Activated CD4-positive, alpha-beta memory T cell treated with anti-CD3 and anti-CD28 coated beads for 36 hours (primary cell): ENCODE data around the gene LRRC43. TPM values are rescaled to one million over a fixed set of nuclear protein-coding genes. Genes with fewer than 3 reads are reported as not detected.

Source experiments
- CTCF ChIA-PET: fragments of 350-600 bp; sonication (Branson Sonifier 250); formaldehyde crosslinking; loops from one replicate; lab custom pipeline; 2021; ENCODE audit warnings: antibody characterized with exemption, inconsistent platforms; lab: Charles Lee
- POLR2A ChIA-PET: fragments of 350-600 bp; sonication (Branson Sonifier 250); formaldehyde crosslinking; loops from one replicate; lab custom pipeline; 2021; ENCODE audit warnings: antibody characterized with exemption; lab: Charles Lee
- DNase-seq: peaks from one replicate; pipeline ENCODE4 v3.0.0-alpha.2; 2020
- H3K27ac Mint-ChIP-seq: one replicate; pipeline ENCODE4 v1.8.0; 2021; ENCODE audit warnings: mixed read lengths
- H3K27me3 Mint-ChIP-seq: one replicate; pipeline ENCODE4 v1.8.0; 2021; ENCODE audit warnings: mixed read lengths
- H3K36me3 Mint-ChIP-seq: one replicate; pipeline ENCODE4 v1.8.0; 2021; ENCODE audit warnings: mixed read lengths
- H3K4me1 Mint-ChIP-seq: one replicate; pipeline ENCODE4 v1.8.0; 2021; ENCODE audit warnings: low read depth, mixed read lengths
- H3K4me3 Mint-ChIP-seq: one replicate; pipeline ENCODE4 v1.8.0; 2021; ENCODE audit warnings: mild to moderate bottlenecking, mixed read lengths
- H3K9me3 Mint-ChIP-seq: one replicate; pipeline ENCODE4 v1.8.0; 2021; ENCODE audit warnings: mixed read lengths
- intact Hi-C: fragments of 100-400 bp; cut with micrococcal nuclease; formaldehyde crosslinking; loops from one replicate; pipeline ENCODE4 v1.15.1; 2023
- total RNA-seq, 2 experiments: library from RNA; stranded (reverse); gene quantifications; one replicate each; pipeline ENCODE4 v1.2.3, GENCODE V29; 2021

Gene LRRC43, protein sequence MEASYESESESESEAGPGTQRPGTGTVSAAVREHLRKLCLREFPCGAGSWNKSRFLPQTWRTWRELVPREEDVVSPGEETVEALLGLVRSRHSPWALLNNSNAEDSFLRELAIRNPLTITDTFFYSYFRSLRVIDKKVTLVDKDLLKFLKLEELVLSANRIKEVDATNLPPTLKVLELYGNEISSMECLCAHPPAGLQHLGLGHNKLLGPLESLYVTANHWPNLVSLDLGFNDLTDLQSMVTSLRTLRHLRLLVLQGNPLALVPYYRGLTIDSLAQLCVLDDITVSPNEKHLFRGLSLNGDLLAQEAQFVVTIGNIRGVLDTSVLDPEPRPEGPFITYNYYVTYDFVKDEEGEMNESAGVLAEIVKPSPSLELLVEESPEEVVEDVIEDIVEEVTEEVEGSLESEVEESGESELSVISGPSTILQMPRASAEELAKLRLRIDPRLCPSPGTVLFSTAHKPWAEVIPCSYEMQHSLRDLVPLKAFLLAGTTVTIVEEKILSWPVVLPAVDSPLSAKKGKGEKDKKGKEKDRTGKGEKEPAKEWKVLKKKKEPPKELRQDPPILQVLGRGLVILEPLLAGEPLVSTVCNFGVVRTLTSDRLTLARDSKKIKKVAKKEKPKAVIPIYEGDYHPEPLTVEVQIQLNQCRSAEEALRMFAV
- total RNA-seq: under 1 TPM; 0.41 to 0.76 TPM

DNA sequence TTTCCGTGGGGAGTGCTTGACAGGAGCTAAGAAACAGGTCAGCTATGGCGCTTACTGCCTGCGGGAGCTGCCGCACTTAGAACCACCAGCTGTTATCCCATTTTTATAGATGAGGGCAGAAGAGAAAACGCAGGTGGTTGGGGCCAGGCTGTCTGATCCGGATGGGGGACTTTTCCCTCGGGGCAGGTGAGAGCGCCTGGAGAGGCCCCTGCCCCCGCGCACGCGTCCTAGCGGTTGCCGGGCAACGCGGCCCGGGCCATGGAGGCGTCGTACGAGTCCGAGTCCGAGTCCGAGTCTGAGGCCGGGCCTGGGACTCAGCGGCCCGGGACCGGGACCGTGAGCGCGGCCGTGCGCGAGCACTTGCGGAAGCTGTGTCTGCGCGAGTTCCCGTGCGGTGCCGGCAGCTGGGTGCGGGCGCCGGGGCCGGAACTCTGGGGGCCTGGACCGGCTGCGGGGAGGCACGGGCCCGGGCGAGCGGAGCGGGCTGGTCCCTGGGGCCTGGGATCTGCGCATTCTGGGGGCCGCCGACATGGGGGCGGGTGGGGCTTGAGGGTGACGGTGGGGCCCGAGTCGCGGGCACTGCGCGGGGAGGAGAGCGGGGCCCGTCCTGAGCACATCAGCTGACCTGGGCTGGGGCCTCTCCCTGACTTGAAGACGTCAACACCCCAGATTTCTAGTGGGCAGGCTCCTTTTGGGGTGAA lies at the start of gene LRRC43:
TSS of gene LRRC43 (plus strand) at position 237 of the 701 bp plus-strand sequence. CDS start at position 259, 22 bp downstream.
- Mint-ChIP-seq H3K4me3 (peak within 1 kb of the TSS; percentile 71), H3K9me3 (no peaks in the 10 kb centered on the region), H3K36me3 (no peaks in the 10 kb centered on the region), H3K27ac (no peak within 1 kb of the TSS), H3K27me3 (peaks cover 12% of the 10 kb centered on the region), H3K4me1 (peaks cover 6% of the 10 kb centered on the region)
- POLR2A ChIA-PET: interaction anchor here (0.7 kb wide), 1 partner anchor 17 kb away, joined by 3 read pairs; no protein-coding TSS in a partner anchor
- intact Hi-C loops: no loop called here
- CTCF ChIA-PET: interaction anchor here (0.6 to 1.4 kb wide), 3 partner anchors 26 to 368 kb away, joined by 3 to 4 read pairs (median 3); no protein-coding TSS in a partner anchor
- DNase-seq: peak; percentile 44

DNA sequence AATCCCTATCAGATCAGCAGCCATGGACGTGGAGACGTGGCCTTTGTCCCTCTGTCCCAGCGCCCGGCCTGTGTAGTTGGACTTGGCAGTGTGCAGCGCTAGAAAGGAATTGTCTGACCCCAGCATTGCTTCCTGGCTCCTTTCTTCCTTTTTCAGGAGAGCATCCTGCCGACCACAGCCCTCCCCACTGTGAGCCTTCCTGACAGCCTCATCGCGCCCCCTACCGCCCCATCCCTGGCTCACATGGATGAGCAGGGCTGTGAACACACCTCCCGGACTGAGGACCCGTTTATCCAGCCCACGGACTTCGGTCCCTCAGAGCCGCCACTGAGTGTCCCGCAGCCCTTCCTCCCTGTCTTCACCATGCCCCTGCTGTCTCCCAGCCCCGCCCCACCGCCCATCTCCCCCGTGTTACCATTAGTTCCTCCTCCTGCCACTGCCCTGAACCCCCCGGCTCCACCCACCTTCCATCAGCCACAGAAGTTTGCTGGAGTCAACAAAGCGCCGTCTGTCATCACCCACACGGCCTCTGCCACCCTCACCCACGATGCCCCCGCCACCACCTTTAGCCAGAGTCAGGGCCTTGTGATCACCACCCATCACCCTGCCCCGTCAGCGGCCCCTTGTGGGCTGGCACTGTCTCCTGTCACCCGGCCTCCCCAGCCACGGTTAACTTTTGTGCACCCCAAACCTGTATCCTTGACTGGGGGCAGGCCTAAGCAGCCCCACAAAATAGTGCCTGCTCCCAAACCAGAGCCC lies 49.6 kb upstream of the LRRC43 start:
- Mint-ChIP-seq H3K9me3 (no peaks in the 10 kb centered on the region), H3K4me3 (no peak overlapping the region), H3K27me3 (no peaks in the 10 kb centered on the region), H3K27ac (no peak overlapping the region), H3K4me1 (no peaks in the 10 kb centered on the region), H3K36me3 (peaks cover 11% of the 10 kb centered on the region)
- intact Hi-C loops: loop anchor here (5.0 kb wide), 1 partner anchor 224 kb away; no protein-coding TSS in a partner anchor
- ChIA-PET CTCF (interaction anchor here (1.6 to 6.0 kb wide), 4 partner anchors 10 to 78 kb away, joined by 5 to 71 read pairs (median 17); no protein-coding TSS in a partner anchor), POLR2A (no interaction called here)
- no peak for DNase-seq

DNA sequence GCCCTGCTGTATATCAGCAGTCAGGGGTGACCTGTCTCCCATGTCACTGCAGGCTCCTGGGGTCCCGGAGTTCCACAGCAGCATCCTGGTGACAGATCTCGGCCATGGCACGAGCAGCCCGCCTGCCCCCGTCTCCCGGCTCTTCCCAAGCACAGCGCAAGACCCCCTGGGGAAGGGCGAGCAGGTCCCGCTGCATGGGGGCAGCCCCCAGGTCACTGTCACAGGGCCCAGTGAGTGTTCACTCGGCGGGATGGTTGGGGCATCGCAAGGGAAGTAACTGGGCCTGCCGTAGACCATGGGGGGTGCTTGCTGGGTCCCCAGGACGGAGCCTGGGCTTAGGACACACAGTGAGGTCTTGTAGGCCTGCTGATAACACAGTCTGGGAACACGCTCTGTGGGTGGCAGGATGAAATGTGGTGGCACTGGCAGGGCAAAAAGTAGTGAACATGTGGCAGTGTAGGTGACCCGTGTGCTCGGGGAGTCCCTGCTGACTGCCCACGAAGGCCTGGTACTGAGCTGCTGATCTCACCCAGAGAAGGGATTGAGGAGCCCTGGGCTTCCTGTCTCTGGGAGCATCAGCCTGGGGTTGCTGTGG lies 47.4 kb upstream of the LRRC43 start:
- no peak overlapping the region for H3K4me3 Mint-ChIP-seq
- H3K36me3 Mint-ChIP-seq: peaks cover 12% of the 10 kb centered on the region
- no peaks in the 10 kb centered on the region for H3K9me3 Mint-ChIP-seq
- no peak for DNase-seq
- intact Hi-C loops: no loop called here
- H3K27ac Mint-ChIP-seq: no peak overlapping the region
- H3K27me3 Mint-ChIP-seq: no peaks in the 10 kb centered on the region
- no peaks in the 10 kb centered on the region for H3K4me1 Mint-ChIP-seq
- ChIA-PET POLR2A (no interaction called here), CTCF (no interaction called here)

DNA sequence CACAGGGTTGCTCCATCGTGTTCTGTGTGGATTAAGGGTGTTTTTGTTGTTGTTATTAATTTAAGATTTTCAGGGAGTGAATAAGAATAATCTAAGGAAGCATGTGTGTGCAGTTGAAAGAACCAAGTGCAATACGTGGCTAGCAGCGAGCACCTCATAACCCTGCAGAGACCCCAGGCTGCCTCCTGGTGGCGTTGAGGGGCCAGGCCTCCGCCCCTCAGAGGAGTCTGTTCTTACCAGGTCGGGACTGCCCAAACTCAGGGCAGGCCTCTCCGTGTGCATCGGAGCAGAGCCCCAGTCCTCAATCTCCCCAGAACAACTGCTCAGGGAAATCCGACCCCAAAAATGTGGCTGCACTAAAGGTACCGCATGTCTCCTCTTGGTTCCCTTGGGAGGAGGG lies 45.7 kb upstream of the LRRC43 start:
- Mint-ChIP-seq H3K36me3 (peaks cover 12% of the 10 kb centered on the region), H3K27me3 (no peaks in the 10 kb centered on the region), H3K27ac (no peak overlapping the region), H3K4me3 (no peak overlapping the region), H3K4me1 (no peaks in the 10 kb centered on the region), H3K9me3 (no peaks in the 10 kb centered on the region)
- intact Hi-C loops: no loop called here
- DNase-seq: no peak
- CTCF ChIA-PET: no interaction called here
- POLR2A ChIA-PET: no interaction called here

DNA sequence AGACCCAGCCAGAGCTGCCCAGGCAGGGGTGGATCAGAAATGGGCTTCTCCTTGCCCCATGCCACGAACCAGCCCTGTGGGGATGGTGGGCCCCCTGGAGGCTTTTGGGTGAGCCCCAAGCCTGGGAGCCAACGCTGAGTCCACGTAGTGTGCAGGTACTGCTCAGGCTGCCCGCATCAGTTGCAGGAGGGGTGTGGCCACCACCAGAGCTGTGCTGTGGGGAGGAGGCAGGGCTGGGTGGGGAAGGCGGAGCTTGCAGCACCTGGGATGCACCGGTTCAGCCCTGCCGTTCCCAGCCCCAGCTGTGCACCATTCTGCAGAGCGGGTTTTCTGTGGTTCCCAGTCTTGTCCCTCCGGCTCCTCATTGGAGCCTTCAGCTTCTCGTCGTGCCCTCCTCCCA lies 45.2 kb upstream of the LRRC43 start:
- H3K9me3 Mint-ChIP-seq: no peaks in the 10 kb centered on the region
- POLR2A ChIA-PET: no interaction called here
- no peaks in the 10 kb centered on the region for H3K27me3 Mint-ChIP-seq
- CTCF ChIA-PET: interaction anchor here (1.2 to 1.3 kb wide), 2 partner anchors 28 to 53 kb away, joined by 4 to 5 read pairs; no protein-coding TSS in a partner anchor
- H3K27ac Mint-ChIP-seq: no peak overlapping the region
- H3K4me1 Mint-ChIP-seq: no peaks in the 10 kb centered on the region
- no peak for DNase-seq
- intact Hi-C loops: no loop called here
- peaks cover 12% of the 10 kb centered on the region for H3K36me3 Mint-ChIP-seq
- H3K4me3 Mint-ChIP-seq: no peak overlapping the region

DNA sequence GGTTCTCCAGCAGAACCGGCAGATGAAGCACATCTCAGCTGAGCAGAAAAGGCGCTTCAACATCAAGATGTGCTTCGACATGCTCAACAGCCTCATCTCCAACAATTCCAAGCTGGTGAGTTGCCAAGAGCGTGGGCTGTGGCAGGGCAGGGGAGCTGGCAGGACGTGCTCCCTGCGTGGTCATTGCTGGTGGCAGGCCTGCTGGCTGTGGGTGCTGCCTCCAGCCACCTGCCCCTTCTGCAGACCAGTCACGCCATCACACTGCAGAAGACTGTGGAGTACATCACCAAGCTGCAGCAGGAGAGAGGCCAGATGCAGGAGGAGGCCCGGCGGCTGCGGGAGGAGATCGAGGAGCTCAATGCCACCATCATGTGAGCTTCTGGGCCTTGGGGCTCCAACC lies 44.7 kb upstream of the LRRC43 start:
- no peaks in the 10 kb centered on the region for H3K4me1 Mint-ChIP-seq
- POLR2A ChIA-PET: interaction anchor here (0.5 kb wide), 1 partner anchor 154 kb away, joined by 3 read pairs; no protein-coding TSS in a partner anchor

DNA sequence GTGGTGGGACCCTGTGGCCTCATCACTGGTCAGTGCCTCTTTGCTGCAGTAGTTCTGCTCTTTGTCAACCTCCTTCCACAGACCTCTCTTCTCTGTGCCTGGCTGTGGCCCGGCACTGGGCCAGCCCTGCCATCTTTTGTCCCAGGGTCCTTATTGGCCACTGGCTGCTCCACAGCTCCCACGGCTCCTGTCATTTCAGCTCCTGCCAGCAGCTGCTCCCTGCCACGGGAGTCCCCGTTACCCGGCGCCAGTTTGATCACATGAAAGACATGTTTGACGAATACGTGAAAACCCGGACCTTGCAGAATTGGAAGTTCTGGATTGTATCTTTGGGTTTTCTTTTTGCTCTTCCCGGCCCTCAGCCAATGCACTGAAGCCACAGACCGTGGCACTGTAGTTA lies 44.3 kb upstream of the LRRC43 start:
- intact Hi-C loops: no loop called here
- Mint-ChIP-seq H3K4me3 (no peak overlapping the region), H3K27me3 (no peaks in the 10 kb centered on the region), H3K9me3 (no peaks in the 10 kb centered on the region), H3K27ac (no peak overlapping the region), H3K36me3 (peaks cover 12% of the 10 kb centered on the region), H3K4me1 (no peaks in the 10 kb centered on the region)
- ChIA-PET POLR2A (interaction anchor here (0.5 kb wide), 1 partner anchor 154 kb away, joined by 3 read pairs; no protein-coding TSS in a partner anchor), CTCF (interaction anchor here (1.2 to 1.3 kb wide), 2 partner anchors 27 to 52 kb away, joined by 4 to 5 read pairs; no protein-coding TSS in a partner anchor)
- DNase-seq: no peak

More for the DNA sequence above, 44.7 kb upstream of the LRRC43 start:
- no peak for DNase-seq
- intact Hi-C loops: no loop called here
- H3K27me3 Mint-ChIP-seq: no peaks in the 10 kb centered on the region
- H3K9me3 Mint-ChIP-seq: no peaks in the 10 kb centered on the region
- no peak overlapping the region for H3K4me3 Mint-ChIP-seq
- H3K36me3 Mint-ChIP-seq: peaks cover 12% of the 10 kb centered on the region
- no peak overlapping the region for H3K27ac Mint-ChIP-seq
- CTCF ChIA-PET: interaction anchor here (1.2 to 1.3 kb wide), 2 partner anchors 28 to 53 kb away, joined by 4 to 5 read pairs; no protein-coding TSS in a partner anchor

DNA sequence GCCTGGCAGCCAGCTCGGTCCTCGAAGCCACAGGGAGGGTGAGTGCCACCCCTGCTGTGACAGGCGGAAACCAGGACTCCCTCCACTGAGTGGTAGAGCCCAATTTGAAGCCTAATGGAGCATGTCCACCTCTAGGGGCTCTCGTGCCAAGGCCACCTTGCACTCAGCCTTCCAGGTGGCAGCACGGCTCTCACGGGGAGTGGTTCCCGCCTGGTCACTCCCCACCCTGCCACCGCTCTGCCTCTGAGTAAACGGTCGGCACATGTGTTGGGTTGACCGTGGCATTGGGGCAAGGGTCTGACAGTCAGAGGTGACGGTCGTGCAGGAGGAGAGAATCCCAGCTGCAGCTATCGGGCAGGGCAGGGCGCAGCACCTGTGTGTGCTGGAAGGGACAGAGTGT lies 43.7 kb upstream of the LRRC43 start:
- Mint-ChIP-seq H3K36me3 (peaks cover 11% of the 10 kb centered on the region), H3K9me3 (no peaks in the 10 kb centered on the region), H3K4me1 (no peaks in the 10 kb centered on the region), H3K27me3 (no peaks in the 10 kb centered on the region), H3K4me3 (no peak overlapping the region), H3K27ac (no peak overlapping the region)
- ChIA-PET POLR2A (no interaction called here), CTCF (no interaction called here)
- DNase-seq: no peak
- intact Hi-C loops: no loop called here

DNA sequence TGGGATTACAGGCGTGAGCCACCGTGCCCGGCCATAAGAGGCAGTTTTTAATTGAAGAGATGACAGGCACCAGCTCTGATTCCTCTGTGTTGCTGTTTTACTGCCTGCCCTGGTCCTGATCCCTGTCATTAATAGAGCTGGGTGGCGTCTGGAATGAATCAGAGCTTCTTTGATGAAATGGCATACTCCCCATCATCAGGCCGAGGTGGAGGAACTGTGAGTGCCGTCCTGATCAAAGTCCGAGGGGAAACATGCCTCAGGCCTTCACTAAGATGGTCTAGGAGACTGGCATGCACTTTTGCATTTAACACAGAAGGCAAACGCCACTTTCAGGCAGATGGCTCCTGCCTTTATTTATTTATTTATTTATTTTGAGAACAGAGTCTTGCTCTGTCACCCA lies 43.0 kb upstream of the LRRC43 start:
- POLR2A ChIA-PET: no interaction called here
- CTCF ChIA-PET: no interaction called here
- H3K9me3 Mint-ChIP-seq: no peaks in the 10 kb centered on the region
- H3K27ac Mint-ChIP-seq: no peak overlapping the region
- H3K27me3 Mint-ChIP-seq: no peaks in the 10 kb centered on the region
- H3K4me1 Mint-ChIP-seq: no peaks in the 10 kb centered on the region
- intact Hi-C loops: no loop called here
- H3K4me3 Mint-ChIP-seq: no peak overlapping the region
- DNase-seq: no peak
- peaks cover 10% of the 10 kb centered on the region for H3K36me3 Mint-ChIP-seq

DNA sequence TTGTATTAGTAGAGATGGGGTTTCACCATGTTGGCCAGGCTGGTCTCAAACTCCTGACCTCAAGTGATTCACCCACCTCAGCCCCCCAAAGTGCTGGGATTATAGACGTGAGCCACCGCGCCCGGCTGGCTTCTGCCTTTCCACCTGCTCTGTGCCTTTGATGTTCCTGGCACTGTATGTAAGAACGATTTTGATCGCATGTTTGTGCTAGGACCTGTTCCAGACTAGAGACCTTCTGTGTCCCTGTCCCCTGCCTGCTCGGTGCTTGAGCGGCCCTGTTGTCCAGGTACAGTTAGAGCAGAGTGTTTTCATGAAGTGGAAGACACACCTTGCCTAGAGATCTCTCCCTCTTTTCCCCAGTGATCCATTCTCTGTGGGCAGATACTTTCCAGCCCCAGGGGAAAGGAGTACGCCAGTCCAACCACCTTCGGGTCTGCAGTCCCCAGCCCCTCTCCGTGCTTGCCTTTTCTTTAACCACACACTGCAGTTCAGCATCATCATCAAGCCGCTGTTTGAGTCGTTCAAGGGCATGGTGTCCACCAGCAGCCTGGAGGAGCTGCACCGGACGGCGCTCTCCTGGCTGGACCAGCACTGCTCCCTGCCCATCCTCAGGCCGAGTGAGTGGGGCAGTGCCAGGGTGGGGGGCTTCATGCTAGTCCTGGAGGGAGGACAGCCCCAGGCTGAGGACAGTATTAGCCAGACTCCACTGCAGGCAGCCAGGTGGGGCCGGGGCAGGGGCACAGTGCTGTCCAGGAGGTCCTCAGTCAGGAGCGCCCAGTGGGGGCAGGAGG lies 42.3 kb upstream of the LRRC43 start:
- Mint-ChIP-seq H3K4me1 (no peaks in the 10 kb centered on the region), H3K4me3 (no peak overlapping the region), H3K9me3 (no peaks in the 10 kb centered on the region), H3K27me3 (no peaks in the 10 kb centered on the region), H3K36me3 (peaks cover 7% of the 10 kb centered on the region), H3K27ac (no peak overlapping the region)
- CTCF ChIA-PET: interaction anchor here (1.0 kb wide), 1 partner anchor 17 kb away, joined by 4 read pairs; no protein-coding TSS in a partner anchor
- no peak for DNase-seq
- intact Hi-C loops: no loop called here
- POLR2A ChIA-PET: interaction anchor here (0.6 kb wide), 1 partner anchor 76 kb away, joined by 3 read pairs; no protein-coding TSS in a partner anchor
